Esophagus muscularis mucosa (tissue), 4 donors: ENCODE results near the gene FAM131A.

Experiments used
- CTCF ChIP-seq, 3 experiments: fragments of 200-600 bp in 2 of 3; fragments of 450-650 bp in 1 of 3; sonication (generic) in 2 of 3; IDR thresholded peaks; one replicate each; pipeline ENCODE4 v1.5.1; 2017 to 2019; ENCODE audit warnings: antibody characterized with exemption in 3 of 3, mild to moderate bottlenecking in 2 of 3, moderate library complexity in 1 of 3
- EP300 ChIP-seq: sonication (generic); formaldehyde crosslinking; IDR thresholded peaks from one replicate; pipeline ENCODE4 v1.6.1; 2017; ENCODE audit warnings: antibody characterized with exemption
- POLR2A ChIP-seq: fragments of 450-650 bp; IDR thresholded peaks from one replicate; pipeline ENCODE4 v1.6.1; 2017; ENCODE audit warnings: antibody characterized with exemption, moderate library complexity, mild to moderate bottlenecking, low read depth

DNA sequence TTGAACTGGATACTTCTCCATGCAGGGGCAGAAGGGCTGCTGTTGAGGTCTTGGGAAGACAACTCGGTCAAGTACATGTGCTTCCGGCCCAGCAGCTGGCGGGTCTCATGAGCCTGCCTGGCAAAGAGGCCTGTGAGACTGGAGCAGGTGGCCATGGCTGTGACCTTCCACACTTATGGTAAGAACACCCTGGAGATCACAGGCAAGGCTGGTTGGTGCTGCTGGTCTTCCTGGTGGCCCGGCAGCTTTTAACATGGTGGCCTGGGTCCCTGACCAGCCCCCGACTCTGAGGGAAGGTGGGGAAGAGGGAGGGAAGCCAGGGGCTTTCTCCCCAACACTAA lies 57.9 kb downstream of the FAM131A start:
- TF ChIP-seq EP300 = no peak
- no peak for TF ChIP-seq CTCF (IDR thresholded peaks at IDR 0.05)
- TF ChIP-seq POLR2A = no peak
